ENCODE results near the gene KCNJ10. TPM values are rescaled to one million over a fixed set of nuclear protein-coding genes. Genes with fewer than 3 reads are reported as not detected.

Gene KCNJ10
- total RNA-seq, 4 donors from 2014 or later, result not detected

- 64% methylated on average over 6 of the region's 6 CpGs for WGBS
These were observed 2.9 kb downstream of the KCNJ10 start for GRCh38 chr1:160066829-160067745.

GRCh38 chr1:160064746-160065145 is 5.2 kb downstream of the KCNJ10 start:
- DNase-seq (ENCODE audit: low spot score in 2 of 2), result no peak
- H3K9me3 ChIP-seq, result no peaks in the 10 kb centered on the region
- no peak overlapping the region for H3K4me3 ChIP-seq
- H3K27me3 ChIP-seq, result peaks cover 14% of the 10 kb centered on the region
- no peak overlapping the region for H3K27ac ChIP-seq
- H3K4me1 ChIP-seq, result peaks cover 3% of the 10 kb centered on the region
- no peaks in the 10 kb centered on the region for H3K36me3 ChIP-seq
- TF ChIP-seq, protein P1, sequence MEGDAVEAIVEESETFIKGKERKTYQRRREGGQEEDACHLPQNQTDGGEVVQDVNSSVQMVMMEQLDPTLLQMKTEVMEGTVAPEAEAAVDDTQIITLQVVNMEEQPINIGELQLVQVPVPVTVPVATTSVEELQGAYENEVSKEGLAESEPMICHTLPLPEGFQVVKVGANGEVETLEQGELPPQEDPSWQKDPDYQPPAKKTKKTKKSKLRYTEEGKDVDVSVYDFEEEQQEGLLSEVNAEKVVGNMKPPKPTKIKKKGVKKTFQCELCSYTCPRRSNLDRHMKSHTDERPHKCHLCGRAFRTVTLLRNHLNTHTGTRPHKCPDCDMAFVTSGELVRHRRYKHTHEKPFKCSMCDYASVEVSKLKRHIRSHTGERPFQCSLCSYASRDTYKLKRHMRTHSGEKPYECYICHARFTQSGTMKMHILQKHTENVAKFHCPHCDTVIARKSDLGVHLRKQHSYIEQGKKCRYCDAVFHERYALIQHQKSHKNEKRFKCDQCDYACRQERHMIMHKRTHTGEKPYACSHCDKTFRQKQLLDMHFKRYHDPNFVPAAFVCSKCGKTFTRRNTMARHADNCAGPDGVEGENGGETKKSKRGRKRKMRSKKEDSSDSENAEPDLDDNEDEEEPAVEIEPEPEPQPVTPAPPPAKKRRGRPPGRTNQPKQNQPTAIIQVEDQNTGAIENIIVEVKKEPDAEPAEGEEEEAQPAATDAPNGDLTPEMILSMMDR (IDR thresholded peaks at IDR 0.05), result no peak
- TF ChIP-seq POLR2AphosphoS5 (IDR thresholded peaks at IDR 0.05), result no peak
- no peak for TF ChIP-seq EP300 (IDR thresholded peaks at IDR 0.05)
- TF ChIP-seq POLR2A (IDR thresholded peaks at IDR 0.05), result no peak
- WGBS, result 78% methylated on average over 3 of the region's 3 CpGs

More at GRCh38 chr1:160066829-160067745, 2.9 kb downstream of the KCNJ10 start:
- Histone ChIP-seq H3K9me3 (no peaks in the 10 kb centered on the region), H3K27me3 (peaks cover 18% of the 10 kb centered on the region), H3K4me1 (peaks cover 14% of the 10 kb centered on the region), H3K4me3 (no peak overlapping the region), H3K27ac (no peak overlapping the region), H3K36me3 (no peaks in the 10 kb centered on the region)
- no peak for DNase-seq (ENCODE audit: low spot score in 2 of 2)
- TF ChIP-seq POLR2AphosphoS5 (IDR thresholded peaks at IDR 0.05), result no peak
- no peak for TF ChIP-seq POLR2A (IDR thresholded peaks at IDR 0.05)
- TF ChIP-seq, protein P1 (IDR thresholded peaks at IDR 0.05), result no peak
- no peak for TF ChIP-seq EP300 (IDR thresholded peaks at IDR 0.05)

GRCh38 chr1:160064164-160064563 is 5.8 kb downstream of the KCNJ10 start:
- H3K27ac ChIP-seq, result no peak overlapping the region
- H3K4me1 ChIP-seq, result peaks cover 3% of the 10 kb centered on the region
- TF ChIP-seq, protein P1 (IDR thresholded peaks at IDR 0.05), result no peak
- no peak for TF ChIP-seq EP300 (IDR thresholded peaks at IDR 0.05)
- no peaks in the 10 kb centered on the region for H3K36me3 ChIP-seq
- DNase-seq (ENCODE audit: low spot score in 2 of 2), result no peak
- H3K27me3 ChIP-seq, result peaks cover 13% of the 10 kb centered on the region
- 83% methylated on average over 3 of the region's 3 CpGs for WGBS
- no peaks in the 10 kb centered on the region for H3K9me3 ChIP-seq
- no peak overlapping the region for H3K4me3 ChIP-seq

DNA sequence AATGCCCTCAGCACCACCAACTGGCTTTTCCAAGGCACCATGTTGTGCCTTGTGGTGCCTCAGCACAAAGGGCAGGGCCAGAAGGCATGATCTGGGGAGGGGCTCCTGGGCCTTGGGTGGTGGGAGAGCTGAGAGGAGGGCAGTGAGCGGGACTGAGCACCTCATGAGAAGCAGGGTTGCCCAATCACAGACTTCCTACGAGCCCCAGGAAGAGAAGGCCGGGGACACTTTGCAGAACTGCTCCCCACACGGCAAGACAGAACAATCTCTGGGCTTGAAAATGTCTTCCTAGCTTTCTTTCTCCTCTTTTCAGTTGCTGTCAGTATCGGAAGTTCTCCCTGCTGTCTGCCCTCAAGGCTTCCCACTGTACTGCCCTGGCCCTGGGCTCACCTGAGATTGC is 6.8 kb downstream of the KCNJ10 start:
- peaks cover 3% of the 10 kb centered on the region for H3K4me1 ChIP-seq
- no peaks in the 10 kb centered on the region for H3K9me3 ChIP-seq
- 96% methylated on average over 5 of the region's 5 CpGs for WGBS
- no peak overlapping the region for H3K27ac ChIP-seq
- DNase-seq (ENCODE audit: low spot score in 2 of 2), result no peak
- H3K4me3 ChIP-seq, result no peak overlapping the region
- H3K27me3 ChIP-seq, result peaks cover 13% of the 10 kb centered on the region
- no peaks in the 10 kb centered on the region for H3K36me3 ChIP-seq
- TF ChIP-seq EP300 (IDR thresholded peaks at IDR 0.05) (no peak), POLR2AphosphoS5 (IDR thresholded peaks at IDR 0.05) (no peak), POLR2A (IDR thresholded peaks at IDR 0.05) (no peak)
- TF ChIP-seq, protein P1 (IDR thresholded peaks at IDR 0.05), result no peak

- H3K27ac ChIP-seq, result no peak overlapping the region
- no peaks in the 10 kb centered on the region for H3K36me3 ChIP-seq
- H3K27me3 ChIP-seq, result peaks cover 13% of the 10 kb centered on the region
- H3K9me3 ChIP-seq, result no peaks in the 10 kb centered on the region
- 83% methylated on average over 4 of the region's 6 CpGs for WGBS
- DNase-seq (ENCODE audit: low spot score in 2 of 2), result no peak
- H3K4me3 ChIP-seq, result no peak overlapping the region
- TF ChIP-seq POLR2A (IDR thresholded peaks at IDR 0.05) (no peak), EP300 (IDR thresholded peaks at IDR 0.05) (no peak), POLR2AphosphoS5 (IDR thresholded peaks at IDR 0.05) (no peak)
- TF ChIP-seq, protein P1 (IDR thresholded peaks at IDR 0.05), result no peak
- peaks cover 3% of the 10 kb centered on the region for H3K4me1 ChIP-seq
These were observed 7.8 kb downstream of the KCNJ10 start for GRCh38 chr1:160062230-160062532.

All from suprapubic skin (tissue), 4 donors.